ENCODE measurements around the gene CH25H. TPM values are rescaled to one million over a fixed set of nuclear protein-coding genes. Genes with fewer than 3 reads are reported as not detected.

The CH25H gene
- total and polyA plus RNA-seq, 8 donors: 0.32 to 1.9 (median 0.49) TPM; not detected in 1

DNA sequence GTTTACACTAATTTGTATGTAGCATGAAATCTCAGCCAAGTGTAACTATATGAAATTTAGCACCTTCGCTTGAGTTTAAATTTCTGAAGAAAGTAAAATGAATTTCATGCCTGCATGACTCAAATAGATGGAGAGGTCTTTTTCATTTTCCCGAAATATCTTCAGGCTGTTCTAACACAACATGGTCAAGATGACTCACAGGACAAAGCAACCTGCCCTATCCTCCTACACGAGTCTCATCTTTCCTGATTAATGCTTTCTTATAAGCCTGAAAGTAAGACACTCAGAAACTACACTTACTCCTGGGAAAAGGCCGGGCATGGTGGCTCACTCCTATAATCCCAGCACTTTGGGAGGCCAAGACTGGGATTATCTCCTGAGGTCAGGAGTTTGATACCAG is 41.2 kb downstream of the CH25H start:
- no peaks in the 10 kb centered on the region for H3K36me3 ChIP-seq
- FAIRE-seq (no peak), ATAC-seq (peak in 1 of 4 donors; percentile 23), DNase-seq (no peak)
- peaks cover 0 to 3% (median 0%) of the 10 kb centered on the region in 4 donors for H3K27me3 ChIP-seq
- TF ChIP-seq, protein P1, sequence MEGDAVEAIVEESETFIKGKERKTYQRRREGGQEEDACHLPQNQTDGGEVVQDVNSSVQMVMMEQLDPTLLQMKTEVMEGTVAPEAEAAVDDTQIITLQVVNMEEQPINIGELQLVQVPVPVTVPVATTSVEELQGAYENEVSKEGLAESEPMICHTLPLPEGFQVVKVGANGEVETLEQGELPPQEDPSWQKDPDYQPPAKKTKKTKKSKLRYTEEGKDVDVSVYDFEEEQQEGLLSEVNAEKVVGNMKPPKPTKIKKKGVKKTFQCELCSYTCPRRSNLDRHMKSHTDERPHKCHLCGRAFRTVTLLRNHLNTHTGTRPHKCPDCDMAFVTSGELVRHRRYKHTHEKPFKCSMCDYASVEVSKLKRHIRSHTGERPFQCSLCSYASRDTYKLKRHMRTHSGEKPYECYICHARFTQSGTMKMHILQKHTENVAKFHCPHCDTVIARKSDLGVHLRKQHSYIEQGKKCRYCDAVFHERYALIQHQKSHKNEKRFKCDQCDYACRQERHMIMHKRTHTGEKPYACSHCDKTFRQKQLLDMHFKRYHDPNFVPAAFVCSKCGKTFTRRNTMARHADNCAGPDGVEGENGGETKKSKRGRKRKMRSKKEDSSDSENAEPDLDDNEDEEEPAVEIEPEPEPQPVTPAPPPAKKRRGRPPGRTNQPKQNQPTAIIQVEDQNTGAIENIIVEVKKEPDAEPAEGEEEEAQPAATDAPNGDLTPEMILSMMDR (IDR thresholded peaks at IDR 0.05): no peak
- intact Hi-C loops (cut with DNase I): no loop called here
- no peaks in the 10 kb centered on the region for H3K4me1 ChIP-seq
- H3K4me3 ChIP-seq: no peak overlapping the region
- no peak overlapping the region for H3K27ac ChIP-seq
- H3K9me3 ChIP-seq: no peaks in the 10 kb centered on the region
- WGBS, 2 donors: 90 to 98% methylated on average over 4 of the region's 4 CpGs

DNA sequence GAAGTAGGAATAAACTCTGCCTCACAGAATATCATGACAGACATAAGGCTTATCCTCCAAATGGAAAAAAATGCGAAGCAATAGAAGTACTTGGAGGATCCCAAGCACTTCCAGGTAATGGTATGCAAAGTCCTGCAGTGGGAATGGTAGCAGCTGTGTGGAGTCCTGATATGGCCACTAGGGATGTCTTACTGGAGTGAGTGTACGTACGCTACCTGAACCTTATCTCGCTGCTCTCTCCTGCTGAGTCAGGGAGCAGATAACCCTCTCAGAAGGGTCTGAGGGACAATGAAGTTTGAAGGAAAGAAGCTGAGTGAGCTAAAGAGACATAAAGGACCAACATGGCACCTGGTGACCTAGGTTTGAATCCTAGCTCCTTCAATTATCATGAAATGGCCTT is 42.2 kb downstream of the CH25H start:
- WGBS, 2 donors: 29 to 35% methylated on average over 4 of the region's 4 CpGs
- H3K9me3 ChIP-seq: no peaks in the 10 kb centered on the region
- FAIRE-seq (no peak), ATAC-seq (peak; percentile 66 to 85 (median 80)), DNase-seq (peak in 4 of 6 donors; percentile 25 to 42 (median 28))
- H3K27ac ChIP-seq: no peak overlapping the region
- intact Hi-C loops (cut with DNase I): no loop called here
- no peaks in the 10 kb centered on the region for H3K4me1 ChIP-seq
- no peak overlapping the region for H3K4me3 ChIP-seq
- H3K36me3 ChIP-seq: no peaks in the 10 kb centered on the region
- peaks cover 0 to 3% (median 0%) of the 10 kb centered on the region in 4 donors for H3K27me3 ChIP-seq
- TF ChIP-seq, protein P1 (IDR thresholded peaks at IDR 0.05): no peak

DNA sequence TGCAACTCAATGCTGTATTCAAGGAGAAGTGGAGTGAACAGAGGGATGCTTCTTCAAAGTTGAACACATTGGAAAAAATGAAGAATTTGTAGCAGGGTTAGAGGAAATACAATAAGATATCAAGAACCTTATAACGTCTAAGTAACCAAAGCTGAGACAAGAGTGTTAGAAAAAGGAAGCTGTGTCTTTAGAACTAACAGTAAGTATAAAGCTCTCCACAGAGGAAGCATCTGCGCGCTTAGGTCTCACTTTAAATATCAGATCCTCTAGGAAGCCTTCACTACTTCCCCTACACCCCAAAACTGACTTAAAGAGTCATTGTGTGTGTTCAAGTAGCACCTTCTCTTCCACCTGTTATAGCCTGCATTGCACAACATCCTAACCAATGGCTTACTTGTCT is 43.0 kb downstream of the CH25H start:
- FAIRE-seq (no peak), ATAC-seq (peak in 2 of 4 donors; percentile 44 to 60), DNase-seq (no peak)
- no peaks in the 10 kb centered on the region for H3K36me3 ChIP-seq
- TF ChIP-seq, protein P1 (IDR thresholded peaks at IDR 0.05): no peak
- no peak overlapping the region for H3K4me3 ChIP-seq
- H3K9me3 ChIP-seq: no peaks in the 10 kb centered on the region
- no peaks in the 10 kb centered on the region for H3K4me1 ChIP-seq
- no peak overlapping the region for H3K27ac ChIP-seq
- intact Hi-C loops (cut with DNase I): no loop called here
- 83 to 93% methylated on average over 3 of the region's 3 CpGs for WGBS, 2 donors
- peaks cover 0 to 3% (median 0%) of the 10 kb centered on the region in 4 donors for H3K27me3 ChIP-seq

DNA sequence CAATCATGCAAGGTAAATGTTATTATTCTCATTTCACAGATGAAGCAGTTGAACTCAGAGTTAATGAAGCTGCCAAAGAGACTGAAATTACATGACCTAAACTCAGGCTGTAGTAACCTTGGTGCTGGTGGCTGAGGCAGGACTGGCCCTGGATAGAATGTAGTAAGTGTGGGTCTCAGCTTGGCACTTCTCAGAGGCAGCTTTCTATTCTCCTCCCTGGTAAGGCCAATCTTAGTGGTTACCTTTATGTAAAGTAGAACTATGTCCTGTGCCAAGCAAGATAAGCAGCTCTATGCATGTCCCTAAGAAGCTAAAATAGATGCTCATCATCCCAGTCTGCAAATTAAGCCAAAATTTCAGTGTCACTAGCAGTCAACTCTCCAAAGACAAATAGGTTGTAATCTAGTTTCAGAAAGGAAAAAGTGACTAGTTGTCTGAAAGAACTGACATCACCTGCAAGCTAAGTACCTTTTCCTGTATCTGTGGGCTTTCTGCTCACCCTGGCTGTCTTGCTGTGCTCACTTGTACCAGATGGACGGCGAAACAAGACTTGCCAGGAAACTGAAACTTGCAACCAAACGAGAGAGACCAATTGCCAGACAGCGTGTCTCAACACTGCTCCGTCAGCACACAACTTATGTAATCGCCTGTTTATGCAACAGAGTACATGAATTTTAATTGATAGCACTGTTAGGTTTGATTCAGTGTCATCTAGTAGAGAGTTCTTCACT is 43.7 kb downstream of the CH25H start:
- no peak for FAIRE-seq
- TF ChIP-seq, protein P1 (IDR thresholded peaks at IDR 0.05): no peak
- intact Hi-C loops (cut with DNase I): no loop called here
- H3K9me3 ChIP-seq: no peaks in the 10 kb centered on the region
- DNase-seq: no peak
- no peak overlapping the region for H3K27ac ChIP-seq
- H3K36me3 ChIP-seq: no peaks in the 10 kb centered on the region
- no peak overlapping the region for H3K4me3 ChIP-seq
- no peaks in the 10 kb centered on the region for H3K4me1 ChIP-seq
- peak in 3 of 4 donors; percentile 31 to 79 (median 71) for ATAC-seq
- WGBS, 2 donors: 85% methylated on average over 6 of the region's 6 CpGs
- peaks cover 0 to 3% (median 0%) of the 10 kb centered on the region in 4 donors for H3K27me3 ChIP-seq

DNA sequence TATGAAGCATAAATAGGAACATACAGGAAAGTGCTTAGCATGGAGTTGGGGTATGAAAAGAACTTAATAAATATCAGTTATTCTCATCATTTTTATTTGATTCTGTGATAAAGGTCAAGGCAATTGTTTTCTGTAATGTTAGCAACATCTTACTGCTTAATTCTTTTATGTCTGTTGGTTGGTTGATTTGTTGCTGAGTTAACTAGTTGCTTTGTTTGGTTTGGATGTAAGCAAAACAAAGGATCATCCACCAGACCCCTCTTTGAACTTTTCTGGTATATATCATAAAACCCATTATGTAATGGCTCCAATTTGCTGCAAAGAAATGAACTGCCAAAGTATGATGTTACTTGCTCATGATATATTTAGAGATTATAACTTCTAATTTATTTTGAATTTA is 44.5 kb downstream of the CH25H start:
- no peaks in the 10 kb centered on the region for H3K36me3 ChIP-seq
- no peaks in the 10 kb centered on the region for H3K4me1 ChIP-seq
- no peak overlapping the region for H3K27ac ChIP-seq
- H3K27me3 ChIP-seq: peaks cover 0 to under 1% (median 0%) of the 10 kb centered on the region in 4 donors
- TF ChIP-seq, protein P1 (IDR thresholded peaks at IDR 0.05): no peak
- H3K4me3 ChIP-seq: no peak overlapping the region
- intact Hi-C loops (cut with DNase I): no loop called here
- ATAC-seq (no peak), DNase-seq (no peak), FAIRE-seq (no peak)
- H3K9me3 ChIP-seq: no peaks in the 10 kb centered on the region

Data from pancreas (tissue), 10 donors.